HCT116 (cell line): ENCODE results near the gene PPP1R11. TPM values are rescaled to one million over a fixed set of nuclear protein-coding genes. Genes with fewer than 3 reads are reported as not detected.

ENCODE experiments used
- ATAC-seq: fragments of 200-7000 bp; cut with Tn5 transposase; 2 replicates; pipeline ENCODE4 v1.9.1; 2020; ENCODE audit warnings: mild to moderate bottlenecking, moderate library complexity
- BruUV-seq: library from RNA; stranded (reverse); fragments of 400-500 nt; replicated peaks from 2 replicates; lab custom pipeline; 2021; lab: Mats Ljungman, UMichigan
- CTCF ChIA-PET: fragments of 300-600 bp; sonication (Branson Sonifier 250); formaldehyde crosslinking; loops from one replicate; lab custom pipeline; 2021; ENCODE audit warnings: antibody characterized with exemption; lab: Charles Lee
- POLR2A ChIA-PET: fragments of 300-600, 350-600 bp; sonication (Branson Sonifier 250); formaldehyde crosslinking; loops from one replicate; lab custom pipeline; 2021; ENCODE audit warnings: antibody characterized with exemption; lab: Charles Lee
- RAD21 ChIA-PET, 2 experiments: fragments of 300-600 bp; sonication (Branson Sonifier 250); formaldehyde crosslinking; loops; one replicate each; lab custom pipeline; 2023; ENCODE audit warnings: low total read pairs in 2 of 2; ENCODE audit not compliant: uncharacterized antibody in 2 of 2, unreplicated experiment in 2 of 2, low non-redundant PET in 1 of 2; lab: Charles Lee
- DNase-seq: peaks from one replicate; pipeline ENCODE4 v3.0.0-alpha.2; 2010; ENCODE audit warnings: low read depth, low spot score
- H2AFZ ChIP-seq: fragments of 200-600 bp; shearing (Covaris generic), sonication (generic); 2 replicates; pipeline ENCODE4 v1.6.1; 2017; ENCODE audit warnings: low read depth, mixed run types, mixed read lengths, antibody characterized with exemption, low read length; ENCODE audit not compliant: poor library complexity, severe bottlenecking
- H3K27ac ChIP-seq: 2 replicates; pipeline ENCODE4 v1.5.1; 2012; ENCODE audit warnings: low read depth, low read length
- H3K27me3 ChIP-seq: fragments of 200-600 bp; sonication (generic); 2 replicates; pipeline ENCODE4 v1.6.1; 2016; ENCODE audit warnings: mixed run types, low read length, mixed read lengths; ENCODE audit not compliant: insufficient read depth
- H3K36me3 ChIP-seq, 2 experiments: fragments of 200-500 bp in 1 of 2; fragments of 200-600 bp in 1 of 2; sonication (Bioruptor generic) in 1 of 2; sonication (generic) in 1 of 2; 2 replicates each; pipeline versions ENCODE4 v1.5.1 to v1.6.1; 2014 to 2016; ENCODE audit warnings: low read length in 2 of 2, inconsistent platforms in 1 of 2, mixed read lengths in 1 of 2, mixed run types in 1 of 2; ENCODE audit not compliant: insufficient read depth in 2 of 2, control insufficient read depth in 1 of 2
- H3K4me1 ChIP-seq, 2 experiments: fragments of 200-600 bp in 1 of 2; sonication (generic) in 1 of 2; 2 replicates each; pipeline versions ENCODE4 v1.5.1 to v1.6.1; 2012 to 2017; ENCODE audit warnings: low read length in 2 of 2, inconsistent platforms in 1 of 2, mild to moderate bottlenecking in 1 of 2, mixed read lengths in 1 of 2, mixed run types in 1 of 2, moderate library complexity in 1 of 2; ENCODE audit not compliant: insufficient read depth in 2 of 2, control insufficient read depth in 1 of 2
- H3K4me2 ChIP-seq: fragments of 200-600 bp; sonication (generic); 2 replicates; pipeline ENCODE4 v1.6.1; 2017; ENCODE audit warnings: mixed run types, low read length, mixed read lengths
- H3K4me3 ChIP-seq, 2 experiments: fragments of 200-600 bp in 1 of 2; sonication (generic) in 1 of 2; replicated peaks in 1 of 2; 2 replicates each; pipeline ENCODE4 v1.5.1; 2011 to 2016; ENCODE audit warnings: low read length in 2 of 2, control low read depth in 1 of 2, low read depth in 1 of 2, mild to moderate bottlenecking in 1 of 2, mixed read lengths in 1 of 2, mixed run types in 1 of 2
- H3K79me2 ChIP-seq: fragments of 200-600 bp; sonication (generic); 2 replicates; pipeline ENCODE4 v1.6.1; 2017; ENCODE audit warnings: mild to moderate bottlenecking, mixed run types, low read length, moderate library complexity, mixed read lengths; ENCODE audit not compliant: insufficient read depth
- H3K9ac ChIP-seq: fragments of 200-600 bp; sonication (generic); 2 replicates; pipeline ENCODE4 v1.6.1; 2016; ENCODE audit warnings: low read length, mixed read lengths
- H3K9me2 ChIP-seq: fragments of 200-600 bp; sonication (generic), shearing (Covaris generic); 2 replicates; pipeline ENCODE4 v1.6.1; 2017; ENCODE audit warnings: mixed run types, mild to moderate bottlenecking, moderate library complexity; ENCODE audit not compliant: insufficient read depth
- H3K9me3 ChIP-seq, 2 experiments: fragments of 200-500 bp in 1 of 2; fragments of 200-600 bp in 1 of 2; sonication (Bioruptor generic) in 1 of 2; sonication (generic) in 1 of 2; 2 replicates each; pipeline ENCODE4 v1.6.1; 2014 to 2017; ENCODE audit warnings: low read length in 2 of 2, mixed read lengths in 2 of 2, inconsistent platforms in 1 of 2, low read depth in 1 of 2, mild to moderate bottlenecking in 1 of 2, mixed run types in 1 of 2, moderate library complexity in 1 of 2; ENCODE audit not compliant: control insufficient read depth in 1 of 2, insufficient read depth in 1 of 2
- H4K20me1 ChIP-seq: fragments of 200-600 bp; sonication (generic), shearing (Covaris generic); 2 replicates; pipeline ENCODE4 v1.6.1; 2017; ENCODE audit warnings: mixed run types, mild to moderate bottlenecking, moderate library complexity; ENCODE audit not compliant: insufficient read depth
- CBX3 ChIP-seq: IDR thresholded peaks from 2 replicates; pipeline ENCODE4 v1.6.1; 2012; ENCODE audit warnings: low read depth
- CEBPB ChIP-seq: IDR thresholded peaks from 2 replicates; pipeline ENCODE4 v1.6.1; 2012; ENCODE audit warnings: low read depth
- EGR1 ChIP-seq: IDR thresholded peaks from 2 replicates; pipeline ENCODE4 v1.6.1; 2012; ENCODE audit warnings: low read depth
- ELF1 ChIP-seq: IDR thresholded peaks from 2 replicates; pipeline ENCODE4 v1.6.1; 2012; ENCODE audit warnings: low read depth, borderline replicate concordance
- EZH2 ChIP-seq: fragments of 200-600 bp; sonication (generic); IDR thresholded peaks from 2 replicates; pipeline ENCODE4 v1.6.1; 2017; ENCODE audit warnings: antibody characterized with exemption, mixed run types
- EZH2phosphoT487 ChIP-seq: fragments of 200-600 bp; IDR thresholded peaks from 2 replicates; pipeline ENCODE4 v1.6.1; 2018; ENCODE audit warnings: antibody characterized with exemption, borderline replicate concordance
- FOSL1 ChIP-seq: IDR thresholded peaks from 2 replicates; pipeline ENCODE4 v1.6.1; 2012; ENCODE audit warnings: low read depth
- POLR2AphosphoS5 ChIP-seq: IDR thresholded peaks from 2 replicates; pipeline ENCODE4 v1.6.1; 2011; ENCODE audit warnings: mild to moderate bottlenecking, low read depth, low read length, moderate library complexity
- RAD21 ChIP-seq: IDR thresholded peaks from 2 replicates; pipeline ENCODE4 v1.6.1; 2012; ENCODE audit warnings: low read depth, mild to moderate bottlenecking
- SIN3A ChIP-seq: IDR thresholded peaks from 2 replicates; pipeline ENCODE4 v1.6.1; 2012; ENCODE audit warnings: low read depth
- SP1 ChIP-seq: IDR thresholded peaks from 2 replicates; pipeline ENCODE4 v1.6.1; 2012; ENCODE audit warnings: low read depth
- TCF7L2 ChIP-seq: IDR thresholded peaks from 2 replicates; pipeline ENCODE4 v1.7.0; 2011; ENCODE audit warnings: borderline replicate concordance, inconsistent platforms; ENCODE audit not compliant: insufficient read depth, insufficient read length; ENCODE audit errors: extremely low read depth
- ZNF274 ChIP-seq: fragments of 200-500 bp; sonication (Bioruptor generic); IDR thresholded peaks from 2 replicates; pipeline ENCODE4 v1.6.1; 2014; ENCODE audit warnings: mild to moderate bottlenecking, low read depth, low read length, inconsistent platforms
- intact Hi-C: fragments of 100-400 bp; cut with micrococcal nuclease; formaldehyde crosslinking; loops from 2 replicates; pipeline ENCODE4 v1.10.0; 2022
- total RNA-seq: library from RNA; stranded (reverse); gene quantifications from one replicate; pipeline ENCODE4 v1.2.1, GENCODE V29; 2021; ENCODE audit not compliant: unreplicated experiment
- TF ChIP-seq, protein P1 (sequence below): IDR thresholded peaks from 2 replicates; pipeline ENCODE4 v1.6.1; 2012
- TF ChIP-seq, protein P2 (sequence below): IDR thresholded peaks from 2 replicates; pipeline ENCODE4 v1.6.1; 2012
- TF ChIP-seq, protein P3 (sequence below): IDR thresholded peaks from 2 replicates; pipeline ENCODE4 v1.6.1; 2012; ENCODE audit warnings: low read depth

The PPP1R11 gene
- total RNA-seq, 1 experiment from 2014 or later, result 29.3 TPM

DNA sequence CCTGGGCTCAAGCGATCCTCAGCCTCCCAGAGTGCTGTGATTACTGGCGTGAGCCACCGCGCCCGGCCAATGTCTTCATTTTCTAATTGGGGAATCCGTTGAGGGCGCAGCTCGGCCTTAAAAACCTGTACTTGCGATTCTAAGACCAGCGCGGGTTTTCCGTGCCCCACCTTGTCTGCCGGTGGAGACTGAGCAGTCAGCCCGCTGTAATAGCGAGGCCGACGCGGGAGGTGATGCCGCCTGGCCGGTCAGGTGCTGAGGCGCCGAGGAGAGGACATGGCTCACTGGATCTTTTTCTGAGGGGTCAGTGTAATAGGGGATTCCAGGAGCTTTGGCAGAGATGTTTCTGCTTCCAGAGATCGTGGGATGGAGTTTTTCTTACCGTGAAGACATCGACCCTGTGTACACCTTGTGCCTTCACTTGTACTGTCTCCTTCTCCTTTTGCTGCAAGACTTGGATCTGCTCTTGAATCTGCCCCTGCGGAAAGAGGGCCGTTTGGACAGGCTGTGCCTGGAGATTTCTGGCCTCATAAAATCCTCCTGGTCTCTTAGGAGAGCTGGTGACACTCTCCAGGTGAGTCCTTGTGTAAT lies 44.4 kb downstream of the PPP1R11 start:
- Histone ChIP-seq H3K4me2 (no peak overlapping the region), H3K4me1 (no peaks in the 10 kb centered on the region), H2AFZ (no peak overlapping the region), H3K36me3 (no peaks in the 10 kb centered on the region), H3K9ac (no peak overlapping the region), H3K9me2 (no peaks in the 10 kb centered on the region), H3K9me3 (no peaks in the 10 kb centered on the region), H3K27me3 (no peaks in the 10 kb centered on the region), H3K27ac (no peak overlapping the region), H3K4me3 (no peak overlapping the region), H4K20me1 (no peaks in the 10 kb centered on the region), H3K79me2 (no peaks in the 10 kb centered on the region)
- no peak for DNase-seq
- BruUV-seq, result no TSS peak
- ChIA-PET CTCF (interaction anchor here (0.8 to 1.2 kb wide), 2 partner anchors 9 to 20 kb away, joined by 3 to 5 read pairs; no protein-coding TSS in a partner anchor), POLR2A (no interaction called here), RAD21 (no interaction called here)
- no peak for ATAC-seq
- intact Hi-C loops, result no loop called here
- TF ChIP-seq CEBPB (no peak), TCF7L2 (no peak), EZH2 (no peak), EGR1 (no peak), SP1 (no peak), SIN3A (no peak), ZNF274 (no peak)
- TF ChIP-seq, protein P1, sequence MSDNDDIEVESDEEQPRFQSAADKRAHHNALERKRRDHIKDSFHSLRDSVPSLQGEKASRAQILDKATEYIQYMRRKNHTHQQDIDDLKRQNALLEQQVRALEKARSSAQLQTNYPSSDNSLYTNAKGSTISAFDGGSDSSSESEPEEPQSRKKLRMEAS, result no peak
- TF ChIP-seq, protein P2, sequence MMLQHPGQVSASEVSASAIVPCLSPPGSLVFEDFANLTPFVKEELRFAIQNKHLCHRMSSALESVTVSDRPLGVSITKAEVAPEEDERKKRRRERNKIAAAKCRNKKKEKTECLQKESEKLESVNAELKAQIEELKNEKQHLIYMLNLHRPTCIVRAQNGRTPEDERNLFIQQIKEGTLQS, result no peak

DNA sequence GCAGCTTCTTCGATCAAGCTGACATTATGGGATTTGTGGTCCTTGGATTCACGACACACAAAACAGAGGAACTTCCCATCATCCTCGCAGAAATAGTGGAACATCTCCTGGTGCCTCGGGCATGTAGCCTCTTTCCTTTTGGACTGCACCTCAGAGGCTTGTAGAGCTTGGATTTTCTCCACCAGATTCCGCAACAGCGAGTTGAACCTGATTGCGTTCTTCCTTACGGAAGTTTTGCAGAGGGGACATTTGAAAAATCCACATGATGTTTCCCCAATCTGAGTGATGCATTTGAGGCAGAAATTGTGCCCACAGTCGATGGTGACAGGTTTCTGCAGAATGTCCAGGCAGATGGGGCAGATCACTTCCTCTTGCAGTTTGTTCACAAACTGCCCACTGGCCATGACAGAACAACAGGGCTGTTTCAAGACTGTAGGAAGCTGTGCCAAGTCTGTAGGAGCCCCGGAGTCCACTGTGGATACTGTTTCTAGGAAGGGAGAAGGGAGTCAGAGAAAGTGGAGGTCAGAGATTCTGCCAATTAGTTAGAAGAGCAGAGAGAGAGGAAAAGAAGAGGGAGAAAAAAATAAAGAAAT lies 45.5 kb downstream of the PPP1R11 start:
- ChIA-PET POLR2A (no interaction called here), CTCF (interaction anchor here (1.2 kb wide), 1 partner anchor 18 kb away, joined by 5 read pairs; no protein-coding TSS in a partner anchor), RAD21 (no interaction called here)
- H3K9ac ChIP-seq, result no peak overlapping the region
- H3K27ac ChIP-seq, result no peak overlapping the region
- no peak overlapping the region for H2AFZ ChIP-seq
- BruUV-seq, result no TSS peak
- intact Hi-C loops, result no loop called here
- DNase-seq, result no peak
- H3K79me2 ChIP-seq, result no peaks in the 10 kb centered on the region
- H3K36me3 ChIP-seq, result no peaks in the 10 kb centered on the region
- no peak overlapping the region for H3K4me2 ChIP-seq
- no peak for ATAC-seq
- no peaks in the 10 kb centered on the region for H3K9me2 ChIP-seq
- H3K4me3 ChIP-seq, result no peak overlapping the region
- H3K27me3 ChIP-seq, result no peaks in the 10 kb centered on the region
- no peaks in the 10 kb centered on the region for H3K9me3 ChIP-seq
- H3K4me1 ChIP-seq, result no peaks in the 10 kb centered on the region
- H4K20me1 ChIP-seq, result no peaks in the 10 kb centered on the region
- no peak for TF ChIP-seq ZNF274
- TF ChIP-seq SIN3A, result no peak
- TF ChIP-seq EGR1, result no peak
- TF ChIP-seq EZH2phosphoT487, result no peak
- TF ChIP-seq CBX3, result no peak
- no peak for TF ChIP-seq TCF7L2
- TF ChIP-seq ELF1, result no peak
- TF ChIP-seq, protein P3, sequence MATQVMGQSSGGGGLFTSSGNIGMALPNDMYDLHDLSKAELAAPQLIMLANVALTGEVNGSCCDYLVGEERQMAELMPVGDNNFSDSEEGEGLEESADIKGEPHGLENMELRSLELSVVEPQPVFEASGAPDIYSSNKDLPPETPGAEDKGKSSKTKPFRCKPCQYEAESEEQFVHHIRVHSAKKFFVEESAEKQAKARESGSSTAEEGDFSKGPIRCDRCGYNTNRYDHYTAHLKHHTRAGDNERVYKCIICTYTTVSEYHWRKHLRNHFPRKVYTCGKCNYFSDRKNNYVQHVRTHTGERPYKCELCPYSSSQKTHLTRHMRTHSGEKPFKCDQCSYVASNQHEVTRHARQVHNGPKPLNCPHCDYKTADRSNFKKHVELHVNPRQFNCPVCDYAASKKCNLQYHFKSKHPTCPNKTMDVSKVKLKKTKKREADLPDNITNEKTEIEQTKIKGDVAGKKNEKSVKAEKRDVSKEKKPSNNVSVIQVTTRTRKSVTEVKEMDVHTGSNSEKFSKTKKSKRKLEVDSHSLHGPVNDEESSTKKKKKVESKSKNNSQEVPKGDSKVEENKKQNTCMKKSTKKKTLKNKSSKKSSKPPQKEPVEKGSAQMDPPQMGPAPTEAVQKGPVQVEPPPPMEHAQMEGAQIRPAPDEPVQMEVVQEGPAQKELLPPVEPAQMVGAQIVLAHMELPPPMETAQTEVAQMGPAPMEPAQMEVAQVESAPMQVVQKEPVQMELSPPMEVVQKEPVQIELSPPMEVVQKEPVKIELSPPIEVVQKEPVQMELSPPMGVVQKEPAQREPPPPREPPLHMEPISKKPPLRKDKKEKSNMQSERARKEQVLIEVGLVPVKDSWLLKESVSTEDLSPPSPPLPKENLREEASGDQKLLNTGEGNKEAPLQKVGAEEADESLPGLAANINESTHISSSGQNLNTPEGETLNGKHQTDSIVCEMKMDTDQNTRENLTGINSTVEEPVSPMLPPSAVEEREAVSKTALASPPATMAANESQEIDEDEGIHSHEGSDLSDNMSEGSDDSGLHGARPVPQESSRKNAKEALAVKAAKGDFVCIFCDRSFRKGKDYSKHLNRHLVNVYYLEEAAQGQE, result no peak
- no peak for TF ChIP-seq FOSL1
- TF ChIP-seq POLR2AphosphoS5, result no peak
- TF ChIP-seq, protein P2, result no peak
- TF ChIP-seq EZH2, result no peak
- TF ChIP-seq RAD21, result no peak
